ENCODE data around the gene GANC.

GANC gene

GRCh38 chr15:42373274-42373673 is 100.3 kb downstream of the GANC start:
- TF ChIP-seq POLR2AphosphoS5 (IDR thresholded peaks at IDR 0.05; ENCODE audit: low read depth, low read length) (no peak), REST (IDR thresholded peaks at IDR 0.05; ENCODE audit: insufficient read depth in 1 of 2, low read depth in 2 of 2, low read length in 2 of 2) (no peak), TAF1 (IDR thresholded peaks at IDR 0.05; ENCODE audit: borderline replicate concordance, insufficient read depth, low read length) (no peak), FOXP2 (optimal IDR thresholded peaks at IDR 0.05; ENCODE audit: borderline replicate concordance, extremely low read depth, extremely low read length, insufficient read depth) (no peak), SIN3A (IDR thresholded peaks at IDR 0.05; ENCODE audit: borderline replicate concordance, insufficient read depth, low read length) (no peak)

GRCh38 chr15:42373936-42374335 is 100.9 kb downstream of the GANC start:
- TF ChIP-seq REST (IDR thresholded peaks at IDR 0.05; ENCODE audit: insufficient read depth in 1 of 2, low read depth in 2 of 2, low read length in 2 of 2), result no peak
- no peak for TF ChIP-seq POLR2AphosphoS5 (IDR thresholded peaks at IDR 0.05; ENCODE audit: low read depth, low read length)
- TF ChIP-seq FOXP2 (optimal IDR thresholded peaks at IDR 0.05; ENCODE audit: borderline replicate concordance, extremely low read depth, extremely low read length, insufficient read depth), result no peak
- no peak for TF ChIP-seq TAF1 (IDR thresholded peaks at IDR 0.05; ENCODE audit: borderline replicate concordance, insufficient read depth, low read length)
- no peak for TF ChIP-seq SIN3A (IDR thresholded peaks at IDR 0.05; ENCODE audit: borderline replicate concordance, insufficient read depth, low read length)

GRCh38 chr15:42374810-42375209 is 101.8 kb downstream of the GANC start:
- TF ChIP-seq FOXP2 (optimal IDR thresholded peaks at IDR 0.05; ENCODE audit: borderline replicate concordance, extremely low read depth, extremely low read length, insufficient read depth) (no peak), POLR2AphosphoS5 (IDR thresholded peaks at IDR 0.05; ENCODE audit: low read depth, low read length) (no peak), REST (IDR thresholded peaks at IDR 0.05; ENCODE audit: insufficient read depth in 1 of 2, low read depth in 2 of 2, low read length in 2 of 2) (no peak), SIN3A (IDR thresholded peaks at IDR 0.05; ENCODE audit: borderline replicate concordance, insufficient read depth, low read length) (no peak), TAF1 (IDR thresholded peaks at IDR 0.05; ENCODE audit: borderline replicate concordance, insufficient read depth, low read length) (no peak)

GRCh38 chr15:42375252-42375651 is 102.3 kb downstream of the GANC start:
- TF ChIP-seq TAF1 (IDR thresholded peaks at IDR 0.05; ENCODE audit: borderline replicate concordance, insufficient read depth, low read length) (no peak), SIN3A (IDR thresholded peaks at IDR 0.05; ENCODE audit: borderline replicate concordance, insufficient read depth, low read length) (no peak), REST (IDR thresholded peaks at IDR 0.05; ENCODE audit: insufficient read depth in 1 of 2, low read depth in 2 of 2, low read length in 2 of 2) (no peak), POLR2AphosphoS5 (IDR thresholded peaks at IDR 0.05; ENCODE audit: low read depth, low read length) (no peak), FOXP2 (optimal IDR thresholded peaks at IDR 0.05; ENCODE audit: borderline replicate concordance, extremely low read depth, extremely low read length, insufficient read depth) (no peak)

- TF ChIP-seq SIN3A (IDR thresholded peaks at IDR 0.05; ENCODE audit: borderline replicate concordance, insufficient read depth, low read length) (no peak), TAF1 (IDR thresholded peaks at IDR 0.05; ENCODE audit: borderline replicate concordance, insufficient read depth, low read length) (no peak), POLR2AphosphoS5 (IDR thresholded peaks at IDR 0.05; ENCODE audit: low read depth, low read length) (no peak), FOXP2 (optimal IDR thresholded peaks at IDR 0.05; ENCODE audit: borderline replicate concordance, extremely low read depth, extremely low read length, insufficient read depth) (no peak), REST (IDR thresholded peaks at IDR 0.05; ENCODE audit: insufficient read depth in 1 of 2, low read depth in 2 of 2, low read length in 2 of 2) (no peak)
These were observed 102.9 kb downstream of the GANC start for GRCh38 chr15:42375941-42376340.
